Karpas-422 (cell line): ENCODE results near the gene CD28. TPM values are rescaled to one million over a fixed set of nuclear protein-coding genes. Genes with fewer than 3 reads are reported as not detected.

Source experiments
- DNase-seq: peaks from one replicate; pipeline ENCODE4 v3.0.0-alpha.2; 2015
- H2AFZ ChIP-seq: fragments of 200-600 bp; sonication (generic); 2 replicates; pipeline ENCODE4 v1.6.1; 2014; ENCODE audit warnings: antibody characterized with exemption, low read length, mixed read lengths
- H3K27ac ChIP-seq: fragments of 200-600 bp; sonication (generic); 2 replicates; pipeline ENCODE4 v1.5.1; 2014; ENCODE audit warnings: mild to moderate bottlenecking, low read length, moderate library complexity
- H3K27me3 ChIP-seq: fragments of 200-600 bp; sonication (generic); 2 replicates; pipeline ENCODE4 v1.6.1; 2014; ENCODE audit warnings: low read length, mixed read lengths
- H3K36me3 ChIP-seq: fragments of 200-600 bp; sonication (generic); 2 replicates; pipeline ENCODE4 v1.6.1; 2014; ENCODE audit warnings: low read length, mixed read lengths; ENCODE audit not compliant: insufficient read depth
- H3K4me1 ChIP-seq: fragments of 200-600 bp; sonication (generic); 2 replicates; pipeline ENCODE4 v1.6.1; 2014; ENCODE audit warnings: mild to moderate bottlenecking, low read length, mixed read lengths
- H3K4me2 ChIP-seq: fragments of 200-600 bp; sonication (generic); 2 replicates; pipeline ENCODE4 v1.6.1; 2014; ENCODE audit warnings: low read length, low read depth, mild to moderate bottlenecking; ENCODE audit not compliant: poor library complexity, severe bottlenecking
- H3K4me3 ChIP-seq: fragments of 200-600 bp; sonication (generic); 2 replicates; pipeline ENCODE4 v1.5.1; 2014; ENCODE audit warnings: mild to moderate bottlenecking, antibody characterized with exemption, low read length, mixed read lengths
- H3K79me2 ChIP-seq: fragments of 200-600 bp; sonication (generic); 2 replicates; pipeline ENCODE4 v1.6.1; 2014; ENCODE audit warnings: mild to moderate bottlenecking, low read length, mixed read lengths
- H3K9ac ChIP-seq: fragments of 200-600 bp; sonication (generic); 2 replicates; pipeline ENCODE4 v1.6.0; 2014; ENCODE audit warnings: low read length
- H3K9me2 ChIP-seq: fragments of 200-600 bp; sonication (generic), shearing (Covaris generic); replicated peaks from 2 replicates; pipeline ENCODE4 v1.6.0; 2014; ENCODE audit warnings: mild to moderate bottlenecking, low read length, moderate library complexity; ENCODE audit not compliant: insufficient read depth
- H3K9me3 ChIP-seq: fragments of 300-700, 200-600 bp; sonication (generic); 2 replicates; pipeline ENCODE4 v1.6.1; 2014; ENCODE audit warnings: low read length, mixed read lengths
- H4K20me1 ChIP-seq: fragments of 200-600 bp; sonication (generic); 2 replicates; pipeline ENCODE4 v1.6.1; 2014; ENCODE audit warnings: mild to moderate bottlenecking, antibody characterized with exemption, low read length, low read depth; ENCODE audit not compliant: insufficient read depth
- total RNA-seq: library from RNA; depleted of rRNA; stranded (reverse); fragments of >200 nt; shearing (Covaris generic); gene quantifications from 2 replicates; pipeline ENCODE4 v1.2.3, GENCODE V29; 2014; ENCODE audit warnings: low replicate concordance

Gene CD28
- total RNA-seq, 1 experiment from 2014 or later = not detected

DNA sequence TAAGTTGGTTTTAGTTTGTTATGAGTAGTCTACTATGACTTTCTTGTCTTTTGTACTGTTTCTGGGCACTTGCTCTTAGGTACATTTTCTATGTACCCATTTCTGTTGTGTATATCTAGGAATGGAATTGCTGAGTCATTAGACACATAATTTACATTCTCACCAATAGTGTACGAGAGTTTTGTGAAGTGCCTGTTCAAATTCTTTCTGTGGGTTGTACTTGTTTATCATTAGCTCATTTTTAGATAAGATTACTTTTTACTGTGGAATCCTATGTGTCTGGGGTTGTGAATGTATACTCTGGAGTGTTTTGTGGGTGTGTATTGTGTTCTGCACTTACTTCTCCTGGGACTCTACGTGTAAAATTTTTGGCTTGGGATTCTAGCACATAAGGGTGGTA lies 36.6 kb upstream of the CD28 start:
- Histone ChIP-seq H3K4me1 (peaks cover 8% of the 10 kb centered on the region), H3K27ac (no peak overlapping the region), H3K9me2 (no peaks in the 10 kb centered on the region), H3K79me2 (no peaks in the 10 kb centered on the region), H4K20me1 (no peaks in the 10 kb centered on the region), H3K36me3 (no peaks in the 10 kb centered on the region), H2AFZ (no peak overlapping the region), H3K4me2 (no peak overlapping the region), H3K27me3 (no peaks in the 10 kb centered on the region), H3K9me3 (no peaks in the 10 kb centered on the region), H3K9ac (no peak overlapping the region), H3K4me3 (no peak overlapping the region)
- DNase-seq = no peak

- DNase-seq = no peak
- Histone ChIP-seq H3K27ac (no peak overlapping the region), H3K4me1 (peaks cover 8% of the 10 kb centered on the region)
These were observed 35.5 kb upstream of the CD28 start for GRCh38 chr2:203670939-203671338.

DNA sequence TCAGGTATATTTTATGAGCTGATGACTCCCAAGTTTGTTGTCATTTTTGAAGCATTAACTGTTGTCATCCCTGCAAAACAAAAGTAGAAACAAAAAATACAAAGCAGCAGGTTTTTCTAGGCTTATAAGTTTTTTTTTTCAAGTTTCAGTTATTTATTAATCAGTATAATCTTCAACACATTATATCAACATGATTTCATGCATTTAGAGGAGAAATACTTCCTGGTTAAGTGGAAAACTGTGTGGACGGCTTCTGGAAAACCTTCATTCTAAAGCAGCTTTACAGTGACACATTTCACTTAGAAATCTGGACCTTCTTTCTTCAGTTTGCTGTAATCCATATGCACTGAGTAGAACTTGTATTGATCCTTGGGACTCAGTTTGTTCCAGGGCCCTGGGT lies 34.6 kb upstream of the CD28 start:
- no peaks in the 10 kb centered on the region for H3K27me3 ChIP-seq
- peaks cover 8% of the 10 kb centered on the region for H3K4me1 ChIP-seq
- H3K4me2 ChIP-seq = no peak overlapping the region
- no peaks in the 10 kb centered on the region for H3K9me3 ChIP-seq
- H3K9me2 ChIP-seq = no peaks in the 10 kb centered on the region
- DNase-seq = no peak
- no peaks in the 10 kb centered on the region for H4K20me1 ChIP-seq
- H3K9ac ChIP-seq = no peak overlapping the region
- no peak overlapping the region for H2AFZ ChIP-seq
- H3K79me2 ChIP-seq = no peaks in the 10 kb centered on the region
- no peak overlapping the region for H3K27ac ChIP-seq
- H3K36me3 ChIP-seq = no peaks in the 10 kb centered on the region
- no peak overlapping the region for H3K4me3 ChIP-seq

More at GRCh38 chr2:203670939-203671338, 35.5 kb upstream of the CD28 start:
- Histone ChIP-seq H3K9me3 (no peaks in the 10 kb centered on the region), H3K9me2 (no peaks in the 10 kb centered on the region), H3K9ac (no peak overlapping the region), H3K27me3 (no peaks in the 10 kb centered on the region), H3K4me3 (no peak overlapping the region), H2AFZ (no peak overlapping the region), H4K20me1 (no peaks in the 10 kb centered on the region), H3K79me2 (no peaks in the 10 kb centered on the region), H3K4me2 (no peak overlapping the region), H3K36me3 (no peaks in the 10 kb centered on the region)

DNA sequence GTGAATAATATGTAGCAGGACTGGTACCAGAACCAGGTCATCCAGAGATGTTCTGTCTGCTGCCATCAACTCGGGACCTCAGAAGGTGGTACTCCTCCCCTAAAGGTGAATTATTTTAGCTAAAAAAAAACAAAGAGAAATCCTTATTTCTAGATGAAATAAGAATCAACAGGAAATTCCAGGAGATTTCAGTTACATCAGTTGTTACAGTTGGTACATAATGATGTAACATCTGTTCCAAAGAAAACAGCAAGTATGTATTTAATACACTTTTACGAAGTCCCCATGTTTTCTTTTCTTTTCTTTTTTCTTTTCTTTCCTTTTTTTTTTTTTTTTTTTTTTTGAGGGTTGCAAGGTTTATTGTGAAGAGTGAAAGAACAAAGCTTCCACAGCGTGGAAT lies 33.6 kb upstream of the CD28 start:
- no peaks in the 10 kb centered on the region for H3K9me2 ChIP-seq
- H4K20me1 ChIP-seq = no peaks in the 10 kb centered on the region
- H3K79me2 ChIP-seq = no peaks in the 10 kb centered on the region
- H3K4me2 ChIP-seq = no peak overlapping the region
- no peaks in the 10 kb centered on the region for H3K9me3 ChIP-seq
- DNase-seq = no peak
- H3K27ac ChIP-seq = no peak overlapping the region
- H3K4me3 ChIP-seq = no peak overlapping the region
- peaks cover 8% of the 10 kb centered on the region for H3K4me1 ChIP-seq
- H3K36me3 ChIP-seq = no peaks in the 10 kb centered on the region
- H3K9ac ChIP-seq = no peak overlapping the region
- no peak overlapping the region for H2AFZ ChIP-seq
- no peaks in the 10 kb centered on the region for H3K27me3 ChIP-seq

DNA sequence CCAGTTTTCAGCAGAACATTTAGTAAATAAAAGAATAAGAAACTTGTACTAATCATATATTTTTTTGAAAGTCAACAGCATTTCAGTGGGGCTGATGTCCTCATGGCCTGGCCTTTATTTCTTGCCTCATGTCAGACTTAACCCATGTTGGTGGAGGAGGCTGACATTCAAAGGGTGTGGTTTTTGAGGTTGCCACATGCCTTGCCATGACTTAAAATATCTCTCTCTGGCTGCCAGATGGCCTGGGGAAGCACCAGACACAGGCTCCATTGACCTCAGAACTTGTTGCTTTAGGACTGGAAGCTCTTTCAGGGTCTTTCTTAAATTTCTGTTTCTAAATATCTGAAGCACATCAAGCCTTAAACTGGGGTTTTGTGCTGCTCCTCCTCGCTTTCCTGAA lies 32.5 kb upstream of the CD28 start:
- no peaks in the 10 kb centered on the region for H3K9me3 ChIP-seq
- peaks cover 8% of the 10 kb centered on the region for H3K4me1 ChIP-seq
- H3K4me2 ChIP-seq = no peak overlapping the region
- H3K36me3 ChIP-seq = no peaks in the 10 kb centered on the region
- H3K27ac ChIP-seq = no peak overlapping the region
- H3K9me2 ChIP-seq = no peaks in the 10 kb centered on the region
- H3K27me3 ChIP-seq = no peaks in the 10 kb centered on the region
- H3K4me3 ChIP-seq = no peak overlapping the region
- H3K79me2 ChIP-seq = no peaks in the 10 kb centered on the region
- H2AFZ ChIP-seq = no peak overlapping the region
- no peak for DNase-seq
- no peaks in the 10 kb centered on the region for H4K20me1 ChIP-seq
- no peak overlapping the region for H3K9ac ChIP-seq

DNA sequence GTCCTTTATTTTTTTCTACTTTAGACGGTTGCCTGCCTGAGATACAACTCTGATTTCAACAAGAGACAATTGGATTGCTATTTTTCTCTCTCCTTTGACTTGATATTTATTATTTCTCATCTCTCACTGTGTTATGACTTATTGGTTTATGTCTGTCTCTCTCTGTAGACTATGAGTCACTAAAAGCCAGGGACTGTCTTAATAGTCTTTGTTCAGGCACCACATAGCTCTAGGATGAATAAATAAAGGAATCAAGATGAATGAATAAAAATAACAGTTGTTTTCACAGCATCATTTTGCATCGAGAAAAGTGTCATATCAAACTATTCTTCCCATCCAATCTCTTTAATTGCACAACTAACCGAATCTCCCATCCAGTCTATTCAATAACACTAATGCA lies 31.4 kb upstream of the CD28 start:
- Histone ChIP-seq H3K27me3 (no peaks in the 10 kb centered on the region), H3K4me3 (no peak overlapping the region), H3K4me2 (no peak overlapping the region), H3K9me2 (no peaks in the 10 kb centered on the region), H3K9me3 (no peaks in the 10 kb centered on the region), H4K20me1 (no peaks in the 10 kb centered on the region), H3K36me3 (no peaks in the 10 kb centered on the region), H3K4me1 (peaks cover 8% of the 10 kb centered on the region), H2AFZ (no peak overlapping the region), H3K27ac (no peak overlapping the region), H3K79me2 (no peaks in the 10 kb centered on the region), H3K9ac (no peak overlapping the region)
- no peak for DNase-seq

GRCh38 chr2:203678971-203679370 lies 27.5 kb upstream of the CD28 start:
- Histone ChIP-seq H3K9me2 (no peaks in the 10 kb centered on the region), H2AFZ (no peak overlapping the region), H3K4me2 (no peak overlapping the region), H4K20me1 (peaks cover 3% of the 10 kb centered on the region; the same call in 1 of the 2 replicates), H3K79me2 (no peaks in the 10 kb centered on the region), H3K27me3 (no peaks in the 10 kb centered on the region), H3K4me1 (peaks cover 5% of the 10 kb centered on the region), H3K4me3 (no peak overlapping the region), H3K27ac (no peak overlapping the region), H3K36me3 (no peaks in the 10 kb centered on the region), H3K9ac (no peak overlapping the region), H3K9me3 (no peaks in the 10 kb centered on the region)
- no peak for DNase-seq

DNA sequence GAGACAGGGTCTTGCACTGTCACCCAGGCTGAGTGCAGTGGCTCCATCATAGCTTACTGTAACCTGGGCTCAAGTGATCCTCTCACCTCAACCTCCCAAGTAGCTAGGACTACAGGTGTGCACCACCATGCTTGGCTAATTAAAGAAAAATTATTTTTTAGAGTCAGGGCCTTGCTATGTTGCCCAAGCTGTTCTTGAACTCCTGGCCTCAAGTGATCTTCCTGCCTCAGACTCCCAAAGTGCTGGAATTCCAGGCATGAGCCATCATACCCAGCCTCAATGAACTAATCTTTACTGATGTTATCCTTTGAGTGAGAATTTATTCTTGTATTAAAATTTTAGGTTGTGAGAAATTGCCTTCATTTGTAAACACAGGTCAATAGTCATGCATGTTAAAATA lies 27.0 kb upstream of the CD28 start:
- Histone ChIP-seq H3K79me2 (no peaks in the 10 kb centered on the region), H3K4me2 (no peak overlapping the region), H3K9ac (no peak overlapping the region), H4K20me1 (peaks cover 3% of the 10 kb centered on the region; the same call in 1 of the 2 replicates), H3K4me3 (no peak overlapping the region), H3K27me3 (no peaks in the 10 kb centered on the region), H3K9me2 (no peaks in the 10 kb centered on the region), H3K36me3 (no peaks in the 10 kb centered on the region), H3K9me3 (no peaks in the 10 kb centered on the region), H2AFZ (no peak overlapping the region), H3K4me1 (peaks cover under 1% of the 10 kb centered on the region; the same call in 1 of the 2 replicates), H3K27ac (no peak overlapping the region)
- no peak for DNase-seq

- Histone ChIP-seq H2AFZ (no peak overlapping the region), H3K9me3 (no peaks in the 10 kb centered on the region), H3K4me2 (no peak overlapping the region), H3K79me2 (no peaks in the 10 kb centered on the region), H3K27ac (no peak overlapping the region), H3K4me1 (peaks cover 5% of the 10 kb centered on the region; the same call in 1 of the 2 replicates), H3K4me3 (no peak overlapping the region), H3K9ac (no peak overlapping the region), H3K27me3 (no peaks in the 10 kb centered on the region), H3K36me3 (no peaks in the 10 kb centered on the region), H3K9me2 (no peaks in the 10 kb centered on the region), H4K20me1 (peaks cover 3% of the 10 kb centered on the region; the same call in 1 of the 2 replicates)
- DNase-seq = peak; percentile 21
These were observed 24.5 kb upstream of the CD28 start for GRCh38 chr2:203681978-203682377.
